Neural cell (in vitro differentiated cells): Measurements from ENCODE around the gene PNMA6A. TPM values are rescaled to one million over a fixed set of nuclear protein-coding genes. Genes with fewer than 3 reads are reported as not detected.
A peak's percentile ranks its signal among the peaks of the same experiment; 100 is the strongest.

ENCODE experiments used
- H2AFZ ChIP-seq: fragments of 200-600, 300-800 bp; sonication (generic), shearing (Covaris generic); 2 replicates; pipeline ENCODE4 v1.6.0; 2014; ENCODE audit warnings: low read depth, mild to moderate bottlenecking, antibody characterized with exemption, low read length, moderate library complexity
- H3F3A ChIP-seq: fragments of 200-600 bp; shearing (Covaris generic); 2 replicates; pipeline ENCODE4 v1.6.1; 2016; ENCODE audit warnings: mild to moderate bottlenecking, moderate library complexity, mixed read lengths, antibody characterized with exemption, low read length; ENCODE audit not compliant: insufficient read depth, poor library complexity, severe bottlenecking
- H3K27ac ChIP-seq: fragments of 200-600, 300-800 bp; sonication (generic), shearing (Covaris generic); 2 replicates; pipeline ENCODE4 v1.5.1; 2014; ENCODE audit warnings: mild to moderate bottlenecking, low read length, moderate library complexity
- H3K27me3 ChIP-seq: fragments of 300-800, 200-600 bp; sonication (generic), shearing (Covaris generic); 2 replicates; pipeline ENCODE4 v1.6.0; 2014; ENCODE audit warnings: mild to moderate bottlenecking, low read depth, low read length, moderate library complexity; ENCODE audit not compliant: insufficient read depth
- H3K36me3 ChIP-seq: fragments of 300-800, 200-600 bp; sonication (generic), shearing (Covaris generic); 2 replicates; pipeline ENCODE4 v1.5.1; 2014; ENCODE audit warnings: mild to moderate bottlenecking, antibody characterized with exemption, low read length, moderate library complexity; ENCODE audit not compliant: insufficient read depth
- H3K4me2 ChIP-seq: fragments of 300-800, 200-600 bp; sonication (generic), shearing (Covaris generic); 2 replicates; pipeline ENCODE4 v1.6.0; 2014; ENCODE audit warnings: mild to moderate bottlenecking, low read length
- H3K4me3 ChIP-seq: fragments of 300-800, 200-600 bp; sonication (generic), shearing (Covaris generic); 2 replicates; pipeline ENCODE4 v1.5.1; 2014; ENCODE audit warnings: mild to moderate bottlenecking, low read length, moderate library complexity
- H3K79me2 ChIP-seq: fragments of 200-600 bp; shearing (Covaris generic); replicated peaks from 2 replicates; pipeline ENCODE4 v1.6.0; 2014; ENCODE audit warnings: mild to moderate bottlenecking, low read length, moderate library complexity; ENCODE audit not compliant: insufficient read depth
- H3K9ac ChIP-seq: fragments of 300-800, 200-600 bp; sonication (generic), shearing (Covaris generic); 2 replicates; pipeline ENCODE4 v1.6.1; 2016; ENCODE audit warnings: mild to moderate bottlenecking, low read length, mixed read lengths
- H3K9me2 ChIP-seq: fragments of 200-600 bp; shearing (Covaris generic); 2 replicates; pipeline ENCODE4 v1.6.1; 2016; ENCODE audit warnings: mild to moderate bottlenecking, low read length, mixed read lengths; ENCODE audit not compliant: insufficient read depth
- H3K9me3 ChIP-seq: fragments of 200-600, 300-800 bp; sonication (generic), shearing (Covaris generic); 2 replicates; pipeline ENCODE4 v1.6.1; 2016; ENCODE audit warnings: mild to moderate bottlenecking, mixed run types, low read length, moderate library complexity, mixed read lengths
- H4K20me1 ChIP-seq: fragments of 200-600 bp; shearing (Covaris generic); 2 replicates; pipeline ENCODE4 v1.6.1; 2016; ENCODE audit warnings: mild to moderate bottlenecking, mixed run types; ENCODE audit not compliant: insufficient read depth
- EP300 ChIP-seq: fragments of 450-650 bp; conservative IDR thresholded peaks from 2 replicates; pipeline ENCODE4 v1.6.1; 2014; ENCODE audit warnings: antibody characterized with exemption, mild to moderate bottlenecking, moderate library complexity; ENCODE audit not compliant: poor library complexity, severe bottlenecking
- EZH2 ChIP-seq: fragments of 200-600, 300-800 bp; shearing (Covaris generic), sonication (generic); IDR thresholded peaks from 2 replicates; pipeline ENCODE4 v1.6.1; 2014; ENCODE audit warnings: antibody characterized with exemption, low read length, borderline replicate concordance, mild to moderate bottlenecking; ENCODE audit not compliant: insufficient read depth, poor library complexity, severe bottlenecking
- MXI1 ChIP-seq: fragments of 450-650 bp; conservative IDR thresholded peaks from 2 replicates; pipeline ENCODE4 v1.6.1; 2014; ENCODE audit warnings: antibody characterized with exemption, mild to moderate bottlenecking; ENCODE audit not compliant: poor library complexity, severe bottlenecking
- POLR2AphosphoS5 ChIP-seq: IDR thresholded peaks from 2 replicates; pipeline ENCODE4 v1.6.1; 2012
- RAD21 ChIP-seq: fragments of 450-650 bp; conservative IDR thresholded peaks from 2 replicates; pipeline ENCODE4 v1.6.1; 2014; ENCODE audit warnings: antibody characterized with exemption, mild to moderate bottlenecking, moderate library complexity
- REST ChIP-seq: IDR thresholded peaks from 2 replicates; pipeline ENCODE4 v1.6.1; 2012; ENCODE audit warnings: borderline replicate concordance
- SMC3 ChIP-seq: fragments of 450-650 bp; conservative IDR thresholded peaks from 2 replicates; pipeline ENCODE4 v1.6.1; 2014; ENCODE audit warnings: antibody characterized with exemption, mild to moderate bottlenecking, moderate library complexity; ENCODE audit not compliant: poor library complexity
- TAF1 ChIP-seq: IDR thresholded peaks from 2 replicates; pipeline ENCODE4 v1.6.1; 2012; ENCODE audit warnings: low read depth
- polyA plus RNA-seq: library from polyadenylated mRNA; depleted of rRNA; stranded (reverse); fragments of >200 nt; gene quantifications from 2 replicates; pipeline ENCODE4 v1.2.3, GENCODE V29; 2014

Gene PNMA6A
- polyA plus RNA-seq, 1 donor from 2014 or later = 11.3 TPM

- Histone ChIP-seq H3F3A (no peaks in the 10 kb centered on the region), H3K36me3 (no peaks in the 10 kb centered on the region), H3K79me2 (no peaks in the 10 kb centered on the region), H3K27ac (no peak overlapping the region), H3K27me3 (no peaks in the 10 kb centered on the region), H2AFZ (no peak overlapping the region), H3K9me3 (no peaks in the 10 kb centered on the region), H3K9ac (no peak overlapping the region), H4K20me1 (no peaks in the 10 kb centered on the region), H3K4me2 (no peak overlapping the region), H3K4me3 (no peak overlapping the region), H3K9me2 (no peaks in the 10 kb centered on the region)
- TF ChIP-seq EZH2 (no peak), POLR2AphosphoS5 (no peak), SMC3 (no peak)
Measured at GRCh38 chrX:153052534-153052933, 19.7 kb upstream of the PNMA6A start.

- Histone ChIP-seq H3F3A (no peaks in the 10 kb centered on the region), H3K4me2 (no peak within 1 kb of the TSS), H3K9me3 (no peaks in the 10 kb centered on the region), H3K27ac (no peak within 1 kb of the TSS), H3K4me3 (peak within 1 kb of the TSS; percentile 51), H4K20me1 (no peaks in the 10 kb centered on the region), H3K27me3 (no peaks in the 10 kb centered on the region), H3K79me2 (no peaks in the 10 kb centered on the region), H3K9ac (no peak within 1 kb of the TSS), H2AFZ (no peak within 1 kb of the TSS), H3K36me3 (no peaks in the 10 kb centered on the region), H3K9me2 (no peaks in the 10 kb centered on the region)
- TF ChIP-seq EP300 = no peak
Measured at GRCh38 chrX:153055871-153056749, 16.1 kb upstream of the PNMA6A start, which contains the start of gene PNMA3. PNMA3 (plus strand) TSS chrX:153056470; CDS start chrX:153057056, 586 bp downstream.

- Histone ChIP-seq H4K20me1 (no peaks in the 10 kb centered on the region), H2AFZ (no peak overlapping the region), H3K36me3 (no peaks in the 10 kb centered on the region), H3K9ac (no peak overlapping the region), H3K9me3 (no peaks in the 10 kb centered on the region), H3K27me3 (no peaks in the 10 kb centered on the region), H3K9me2 (no peaks in the 10 kb centered on the region), H3K4me2 (no peak overlapping the region), H3K4me3 (no peak overlapping the region), H3K79me2 (no peaks in the 10 kb centered on the region), H3F3A (no peaks in the 10 kb centered on the region), H3K27ac (no peak overlapping the region)
- TF ChIP-seq SMC3 = no peak
- TF ChIP-seq RAD21 = no peak
- no peak for TF ChIP-seq TAF1
- no peak for TF ChIP-seq EZH2
- TF ChIP-seq POLR2AphosphoS5 = no peak
- no peak for TF ChIP-seq REST
- TF ChIP-seq MXI1 = no peak
Measured at GRCh38 chrX:153057281-153057680, 15.0 kb upstream of the PNMA6A start.
